Hepatocyte (in vitro differentiated cells): ENCODE results near the gene NRDC. TPM values are rescaled to one million over a fixed set of nuclear protein-coding genes. Genes with fewer than 3 reads are reported as not detected.

Source experiments
- DNase-seq: peaks from one replicate; pipeline ENCODE4 v3.0.0-alpha.2; 2016; ENCODE audit warnings: low spot score
- H2AFZ ChIP-seq: fragments of 200-600 bp; sonication (generic); 2 replicates; pipeline ENCODE4 v1.6.0; 2016; ENCODE audit warnings: antibody characterized with exemption, mild to moderate bottlenecking
- H3K27ac ChIP-seq: fragments of 200-600 bp; sonication (generic); 2 replicates; pipeline ENCODE4 v1.5.1; 2016; ENCODE audit warnings: mild to moderate bottlenecking
- H3K27me3 ChIP-seq: fragments of 200-600 bp; sonication (generic); 2 replicates; pipeline ENCODE4 v1.6.1; 2016
- H3K36me3 ChIP-seq: fragments of 200-600 bp; sonication (generic); replicated peaks from 2 replicates; pipeline ENCODE4 v1.5.1; 2016; ENCODE audit warnings: low read depth; ENCODE audit not compliant: insufficient read depth
- H3K4me1 ChIP-seq: fragments of 200-600 bp; sonication (generic); 2 replicates; pipeline ENCODE4 v1.5.1; 2016; ENCODE audit warnings: mild to moderate bottlenecking, moderate library complexity; ENCODE audit not compliant: insufficient read depth
- H3K4me2 ChIP-seq: fragments of 200-600 bp; sonication (generic); 2 replicates; pipeline ENCODE4 v1.6.0; 2016
- H3K4me3 ChIP-seq: fragments of 200-600 bp; sonication (generic); 2 replicates; pipeline ENCODE4 v1.5.1; 2016; ENCODE audit warnings: mild to moderate bottlenecking
- H3K79me2 ChIP-seq: fragments of 200-600 bp; sonication (generic); 2 replicates; pipeline ENCODE4 v1.6.0; 2017; ENCODE audit warnings: mild to moderate bottlenecking
- H3K9me2 ChIP-seq: fragments of 200-600 bp; sonication (generic); replicated peaks from 2 replicates; pipeline ENCODE4 v1.6.0; 2017; ENCODE audit warnings: mild to moderate bottlenecking; ENCODE audit not compliant: insufficient read depth
- H3K9me3 ChIP-seq: fragments of 200-600 bp; sonication (generic); 2 replicates; pipeline ENCODE4 v1.5.1; 2016; ENCODE audit warnings: low read depth, mild to moderate bottlenecking
- H4K20me1 ChIP-seq: fragments of 200-600 bp; sonication (generic); 2 replicates; pipeline ENCODE4 v1.6.0; 2016; ENCODE audit warnings: mild to moderate bottlenecking; ENCODE audit not compliant: insufficient read depth, poor library complexity, severe bottlenecking
- CTCF ChIP-seq: fragments of 200-600 bp; sonication (generic); IDR thresholded peaks from 2 replicates; pipeline ENCODE4 v1.5.1; 2016; ENCODE audit warnings: antibody characterized with exemption, mild to moderate bottlenecking; ENCODE audit not compliant: poor library complexity
- EZH2 ChIP-seq: fragments of 200-600 bp; sonication (generic); IDR thresholded peaks from 2 replicates; pipeline ENCODE4 v1.6.1; 2016; ENCODE audit warnings: antibody characterized with exemption, mild to moderate bottlenecking, borderline replicate concordance
- EZH2phosphoT487 ChIP-seq: fragments of 200-600 bp; sonication (generic); IDR thresholded peaks from one replicate; pipeline ENCODE4 v1.6.1; 2018; ENCODE audit warnings: antibody characterized with exemption, mild to moderate bottlenecking, low read depth, moderate library complexity; ENCODE audit not compliant: unreplicated experiment, severe bottlenecking
- WGBS: methylation state at CpG from one replicate; pipeline ENCODE4 v1.1.6; 2016; ENCODE audit warnings: low lambda C conversion rate; ENCODE audit errors: missing lambda C conversion rate; 5-methylcytosine and 5-hydroxymethylcytosine counted together
- polyA plus RNA-seq: library from polyadenylated mRNA; unstranded; fragments of >200 nt; fragmentation: Nextera tagmentation; extraction: Ambion mirVana; gene quantifications from 2 replicates; pipeline ENCODE4 v1.2.1, GENCODE V29; 2016
- total RNA-seq: library from RNA; depleted of rRNA; stranded (reverse); fragments of >200 nt; gene quantifications from 2 replicates; pipeline ENCODE4 v1.2.3, GENCODE V29; 2014

The NRDC gene
- total and polyA plus RNA-seq, 2 experiments from 2014 or later: 82.2 to 89.4 TPM

- Histone ChIP-seq H3K79me2 (no peaks in the 10 kb centered on the region), H3K36me3 (no peaks in the 10 kb centered on the region), H3K4me1 (no peaks in the 10 kb centered on the region), H3K4me3 (no peak overlapping the region), H2AFZ (no peak overlapping the region), H3K4me2 (no peak overlapping the region), H3K9me2 (no peaks in the 10 kb centered on the region), H3K9me3 (no peaks in the 10 kb centered on the region), H4K20me1 (no peaks in the 10 kb centered on the region), H3K27me3 (no peaks in the 10 kb centered on the region), H3K27ac (no peak overlapping the region)
- TF ChIP-seq CTCF (no peak), EZH2 (no peak), EZH2phosphoT487 (no peak)
- DNase-seq: no peak
- WGBS: 93% methylated on average over 1 of the region's 1 CpG
Measured at GRCh38 chr1:51924455-51924854, 45.9 kb upstream of the NRDC start.

GRCh38 chr1:51922040-51922439 is 43.5 kb upstream of the NRDC start:
- H3K9me2 ChIP-seq: no peaks in the 10 kb centered on the region
- WGBS: 67% methylated on average over 3 of the region's 3 CpGs

GRCh38 chr1:51920130-51920529 is 41.6 kb upstream of the NRDC start:
- TF ChIP-seq EZH2phosphoT487 (no peak), CTCF (no peak), EZH2 (no peak)
- H3K36me3 ChIP-seq: no peaks in the 10 kb centered on the region
- H3K4me3 ChIP-seq: no peak overlapping the region
- H3K4me1 ChIP-seq: no peaks in the 10 kb centered on the region
- H3K4me2 ChIP-seq: no peak overlapping the region
- H2AFZ ChIP-seq: no peak overlapping the region
- H4K20me1 ChIP-seq: no peaks in the 10 kb centered on the region
- no peaks in the 10 kb centered on the region for H3K79me2 ChIP-seq
- no peak overlapping the region for H3K27ac ChIP-seq
- no peak for DNase-seq
- H3K27me3 ChIP-seq: peaks cover 5% of the 10 kb centered on the region
- WGBS: 60% methylated on average over 5 of the region's 5 CpGs
- H3K9me2 ChIP-seq: no peaks in the 10 kb centered on the region
- H3K9me3 ChIP-seq: no peaks in the 10 kb centered on the region

More at GRCh38 chr1:51922040-51922439, 43.5 kb upstream of the NRDC start:
- no peak for DNase-seq
- no peaks in the 10 kb centered on the region for H3K9me3 ChIP-seq
- no peaks in the 10 kb centered on the region for H3K79me2 ChIP-seq
- H2AFZ ChIP-seq: no peak overlapping the region
- peaks cover 3% of the 10 kb centered on the region for H3K27me3 ChIP-seq
- no peaks in the 10 kb centered on the region for H3K4me1 ChIP-seq
- H3K4me2 ChIP-seq: no peak overlapping the region
- H3K36me3 ChIP-seq: no peaks in the 10 kb centered on the region
- no peak for TF ChIP-seq EZH2phosphoT487
- TF ChIP-seq EZH2: no peak
- TF ChIP-seq CTCF: no peak
- H3K27ac ChIP-seq: no peak overlapping the region
- H4K20me1 ChIP-seq: no peaks in the 10 kb centered on the region
- H3K4me3 ChIP-seq: no peak overlapping the region

GRCh38 chr1:51919684-51920083 is 41.2 kb upstream of the NRDC start:
- DNase-seq: no peak
- H3K4me1 ChIP-seq: no peaks in the 10 kb centered on the region
- H3K4me3 ChIP-seq: no peak overlapping the region
- H3K79me2 ChIP-seq: no peaks in the 10 kb centered on the region
- H3K27me3 ChIP-seq: peaks cover 5% of the 10 kb centered on the region
- 93% methylated on average over 10 of the region's 10 CpGs for WGBS
- TF ChIP-seq EZH2: no peak
- no peak for TF ChIP-seq EZH2phosphoT487
- TF ChIP-seq CTCF: no peak
- H2AFZ ChIP-seq: no peak overlapping the region
- H3K4me2 ChIP-seq: no peak overlapping the region
- no peaks in the 10 kb centered on the region for H3K36me3 ChIP-seq
- H4K20me1 ChIP-seq: no peaks in the 10 kb centered on the region
- no peaks in the 10 kb centered on the region for H3K9me2 ChIP-seq
- no peaks in the 10 kb centered on the region for H3K9me3 ChIP-seq
- no peak overlapping the region for H3K27ac ChIP-seq
